ENCODE data around the gene UPF3A.

UPF3A gene

GRCh38 chr13:114256547-114256946 lies 24.9 kb upstream of the UPF3A start:
- H3K27ac ChIP-seq, result no peak overlapping the region

GRCh38 chr13:114257014-114257413 lies 24.4 kb upstream of the UPF3A start:
- H3K27ac ChIP-seq, result no peak overlapping the region
- TF ChIP-seq CTCF (conservative IDR thresholded peaks at IDR 0.05) (no peak), ZFX (IDR thresholded peaks at IDR 0.05) (no peak)

More at GRCh38 chr13:114256547-114256946, 24.9 kb upstream of the UPF3A start:
- TF ChIP-seq ZFX (IDR thresholded peaks at IDR 0.05) (no peak), CTCF (conservative IDR thresholded peaks at IDR 0.05) (no peak)

- no peak overlapping the region for H3K27ac ChIP-seq
- TF ChIP-seq CTCF (conservative IDR thresholded peaks at IDR 0.05), result no peak
- no peak for TF ChIP-seq ZFX (IDR thresholded peaks at IDR 0.05)
Measured at GRCh38 chr13:114258589-114258988, 22.8 kb upstream of the UPF3A start.

GRCh38 chr13:114259374-114259773 lies 22.0 kb upstream of the UPF3A start:
- TF ChIP-seq CTCF (conservative IDR thresholded peaks at IDR 0.05), result no peak
- TF ChIP-seq ZFX (IDR thresholded peaks at IDR 0.05), result no peak
- H3K27ac ChIP-seq, result no peak overlapping the region

- TF ChIP-seq ZFX (IDR thresholded peaks at IDR 0.05) (no peak), CTCF (conservative IDR thresholded peaks at IDR 0.05) (no peak)
- no peak overlapping the region for H3K27ac ChIP-seq
Measured at GRCh38 chr13:114259974-114260373, 21.4 kb upstream of the UPF3A start.

GRCh38 chr13:114260814-114261213 lies 20.6 kb upstream of the UPF3A start:
- TF ChIP-seq CTCF (conservative IDR thresholded peaks at IDR 0.05) (no peak), ZFX (IDR thresholded peaks at IDR 0.05) (no peak)
- H3K27ac ChIP-seq, result no peak overlapping the region

GRCh38 chr13:114261328-114261965 lies 20.0 kb upstream of the UPF3A start:
- no peak for TF ChIP-seq ZFX (IDR thresholded peaks at IDR 0.05)
- TF ChIP-seq CTCF (conservative IDR thresholded peaks at IDR 0.05), result no peak
- H3K27ac ChIP-seq, result no peak overlapping the region
